GM21367 (cell line): Measurements from ENCODE around the gene EML3.
"Not testable (repeated sequence)": the region's sequence is repeated elsewhere in the genome, so short reads cannot be mapped to it uniquely, and the experiment has no call there.

Experiments used
- ATAC-seq: cut with Tn5 transposase; IDR thresholded peaks from one replicate; pipeline ENCODE4 v1.9.1; 2021; ENCODE audit not compliant: unreplicated experiment

The EML3 gene

GRCh38 chr11:62573592-62574362 lies 38.8 kb downstream of the EML3 start, which contains the start of gene EEF1G:
EEF1G (minus strand) TSS chr11:62573891; CDS start chr11:62573842, 49 bp downstream.
- peak; percentile 67 for ATAC-seq

GRCh38 chr11:62573006-62573591 lies 39.5 kb downstream of the EML3 start:
- ATAC-seq, result no peak

- ATAC-seq, result no peak
These were observed 40.1 kb downstream of the EML3 start for GRCh38 chr11:62572431-62572830.

GRCh38 chr11:62571493-62571892 lies 41.1 kb downstream of the EML3 start:
- not testable (repeated sequence) for ATAC-seq

- not testable (repeated sequence) for ATAC-seq
These were observed 41.7 kb downstream of the EML3 start for GRCh38 chr11:62570903-62571302.

GRCh38 chr11:62569611-62570010 lies 43.0 kb downstream of the EML3 start:
- no peak for ATAC-seq

- ATAC-seq, result no peak
These were observed 45.4 kb downstream of the EML3 start for GRCh38 chr11:62567018-62567633.

- ATAC-seq, result no peak
These were observed 46.3 kb downstream of the EML3 start for GRCh38 chr11:62566247-62566646.

GRCh38 chr11:62565100-62565802 lies 47.3 kb downstream of the EML3 start:
- ATAC-seq, result no peak

GRCh38 chr11:62561677-62562230 lies 50.8 kb downstream of the EML3 start:
- not testable (repeated sequence) for ATAC-seq

GRCh38 chr11:62560566-62561103 lies 51.9 kb downstream of the EML3 start:
- no peak for ATAC-seq

GRCh38 chr11:62559626-62560025 lies 52.9 kb downstream of the EML3 start:
- ATAC-seq, result not testable (repeated sequence)

- ATAC-seq, result no peak
These were observed 53.4 kb downstream of the EML3 start for GRCh38 chr11:62559204-62559603.

GRCh38 chr11:62558669-62559068 lies 53.9 kb downstream of the EML3 start:
- ATAC-seq, result no peak

GRCh38 chr11:62556875-62557631 lies 55.5 kb downstream of the EML3 start:
- no peak for ATAC-seq

GRCh38 chr11:62556108-62556874 lies 56.3 kb downstream of the EML3 start:
- ATAC-seq, result peak; percentile 33

- ATAC-seq, result no peak
These were observed 57.0 kb downstream of the EML3 start for GRCh38 chr11:62555464-62556107.

GRCh38 chr11:62554387-62555167 lies 58.0 kb downstream of the EML3 start:
- no peak for ATAC-seq
